HG02571 (cell line): ENCODE measurements around the gene AK9.
"Not testable (repeated sequence)": the region's sequence is repeated elsewhere in the genome, so short reads cannot be mapped to it uniquely, and the experiment has no call there.

ENCODE experiments used
- ATAC-seq: cut with Tn5 transposase; IDR thresholded peaks from one replicate; pipeline ENCODE4 v1.9.1; 2021; ENCODE audit warnings: mild to moderate bottlenecking, moderate library complexity; ENCODE audit not compliant: unreplicated experiment

AK9 gene

GRCh38 chr6:109628158-109629000 lies 62.6 kb downstream of the AK9 start:
- ATAC-seq, result no peak

- no peak for ATAC-seq
These were observed 64.7 kb downstream of the AK9 start for GRCh38 chr6:109626311-109626710.

- ATAC-seq, result no peak
These were observed 65.8 kb downstream of the AK9 start for GRCh38 chr6:109625199-109625598.

- no peak for ATAC-seq
These were observed 67.7 kb downstream of the AK9 start for GRCh38 chr6:109623288-109623687.

GRCh38 chr6:109612268-109612667 lies 78.7 kb downstream of the AK9 start:
- no peak for ATAC-seq

GRCh38 chr6:109611502-109611901 lies 79.5 kb downstream of the AK9 start:
- ATAC-seq, result no peak

GRCh38 chr6:109610590-109610989 lies 80.4 kb downstream of the AK9 start:
- no peak for ATAC-seq

GRCh38 chr6:109609737-109610136 lies 81.3 kb downstream of the AK9 start:
- ATAC-seq, result no peak

GRCh38 chr6:109606359-109606758 lies 84.6 kb downstream of the AK9 start:
- no peak for ATAC-seq

- ATAC-seq, result no peak
These were observed 95.0 kb downstream of the AK9 start for GRCh38 chr6:109595998-109596397.

- ATAC-seq, result no peak
These were observed 110.5 kb downstream of the AK9 start for GRCh38 chr6:109580519-109580918.

- ATAC-seq, result peak; percentile 81
These were observed 111.6 kb downstream of the AK9 start for GRCh38 chr6:109579361-109579760.

- ATAC-seq, result not testable (repeated sequence)
These were observed 121.1 kb downstream of the AK9 start for GRCh38 chr6:109569901-109570300.

GRCh38 chr6:109561844-109562243 lies 129.2 kb downstream of the AK9 start:
- ATAC-seq, result no peak

GRCh38 chr6:109531446-109531845 lies 159.6 kb downstream of the AK9 start:
- ATAC-seq, result no peak

- no peak for ATAC-seq
These were observed 163.0 kb downstream of the AK9 start for GRCh38 chr6:109527989-109528388.

- no peak for ATAC-seq
These were observed 163.9 kb downstream of the AK9 start for GRCh38 chr6:109526905-109527628.

- no peak for ATAC-seq
These were observed 166.9 kb downstream of the AK9 start for GRCh38 chr6:109524129-109524528.

GRCh38 chr6:109523478-109523877 lies 167.5 kb downstream of the AK9 start:
- ATAC-seq, result no peak

GRCh38 chr6:109521080-109521479 lies 169.9 kb downstream of the AK9 start:
- no peak for ATAC-seq

- ATAC-seq, result not testable (repeated sequence)
These were observed 171.4 kb downstream of the AK9 start for GRCh38 chr6:109519647-109520046.

- ATAC-seq, result no peak
These were observed 174.1 kb downstream of the AK9 start for GRCh38 chr6:109516929-109517328.
